Smooth muscle cell of the brain vasculature (primary cell): ENCODE data around the gene PPM1F.
"Not testable (repeated sequence)": the region's sequence is repeated elsewhere in the genome, so short reads cannot be mapped to it uniquely, and the experiment has no call there.

Source experiments
- DNase-seq: peaks from one replicate; pipeline ENCODE4 v3.0.0-alpha.2; 2012; ENCODE audit warnings: low read depth, low spot score

PPM1F gene

GRCh38 chr22:21921729-21922128, 30.9 kb downstream of the PPM1F start:
- DNase-seq, result no peak

- no peak for DNase-seq
These were observed 31.4 kb downstream of the PPM1F start for GRCh38 chr22:21921184-21921721.

DNA sequence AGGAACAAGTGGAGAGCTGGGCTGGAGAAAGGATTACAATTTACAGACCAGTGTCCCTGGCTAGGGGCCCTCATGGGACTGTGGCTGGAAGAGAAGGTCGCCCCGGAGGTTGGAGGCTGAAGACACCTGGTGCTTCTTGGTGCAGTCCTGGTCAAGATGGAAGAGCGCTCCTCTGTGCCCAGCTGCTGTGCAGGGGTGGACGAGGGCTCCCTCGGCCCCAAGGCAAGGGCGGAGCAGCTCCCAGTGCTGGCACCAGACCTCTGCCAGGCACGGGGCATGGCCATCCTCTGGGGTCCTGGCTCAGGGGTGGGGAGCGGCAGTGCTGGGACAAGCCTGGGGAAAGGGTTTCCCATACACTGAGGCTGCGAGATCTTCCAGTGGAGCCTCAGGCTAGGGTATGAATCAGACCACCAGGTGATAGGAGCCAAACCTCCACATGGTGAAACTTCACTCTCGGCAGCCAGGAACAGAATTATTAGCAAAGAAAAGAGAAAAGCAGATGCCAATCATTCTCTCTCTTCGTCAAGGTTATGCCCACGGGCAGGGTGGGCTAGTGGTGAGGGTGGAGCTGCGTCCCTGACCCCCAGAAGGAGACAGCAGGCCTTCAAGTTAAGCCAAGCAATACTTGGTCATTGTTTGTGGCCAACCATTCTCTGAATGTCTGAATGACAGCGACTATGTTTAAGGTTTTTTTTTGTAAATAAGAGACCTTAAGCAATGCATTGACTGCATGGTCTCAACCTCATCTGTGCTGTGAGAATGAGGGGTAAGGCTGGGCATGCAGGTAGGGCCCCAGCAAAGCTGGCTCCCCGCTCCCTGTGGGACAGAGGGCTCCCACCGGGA, 32.1 kb downstream of the PPM1F start:
- DNase-seq, result no peak

- no peak for DNase-seq
These were observed 32.9 kb downstream of the PPM1F start for GRCh38 chr22:21919526-21920307.

- DNase-seq, result no peak
These were observed 34.0 kb downstream of the PPM1F start for GRCh38 chr22:21918466-21919185.

GRCh38 chr22:21917959-21918261, 34.7 kb downstream of the PPM1F start:
- DNase-seq, result no peak

DNA sequence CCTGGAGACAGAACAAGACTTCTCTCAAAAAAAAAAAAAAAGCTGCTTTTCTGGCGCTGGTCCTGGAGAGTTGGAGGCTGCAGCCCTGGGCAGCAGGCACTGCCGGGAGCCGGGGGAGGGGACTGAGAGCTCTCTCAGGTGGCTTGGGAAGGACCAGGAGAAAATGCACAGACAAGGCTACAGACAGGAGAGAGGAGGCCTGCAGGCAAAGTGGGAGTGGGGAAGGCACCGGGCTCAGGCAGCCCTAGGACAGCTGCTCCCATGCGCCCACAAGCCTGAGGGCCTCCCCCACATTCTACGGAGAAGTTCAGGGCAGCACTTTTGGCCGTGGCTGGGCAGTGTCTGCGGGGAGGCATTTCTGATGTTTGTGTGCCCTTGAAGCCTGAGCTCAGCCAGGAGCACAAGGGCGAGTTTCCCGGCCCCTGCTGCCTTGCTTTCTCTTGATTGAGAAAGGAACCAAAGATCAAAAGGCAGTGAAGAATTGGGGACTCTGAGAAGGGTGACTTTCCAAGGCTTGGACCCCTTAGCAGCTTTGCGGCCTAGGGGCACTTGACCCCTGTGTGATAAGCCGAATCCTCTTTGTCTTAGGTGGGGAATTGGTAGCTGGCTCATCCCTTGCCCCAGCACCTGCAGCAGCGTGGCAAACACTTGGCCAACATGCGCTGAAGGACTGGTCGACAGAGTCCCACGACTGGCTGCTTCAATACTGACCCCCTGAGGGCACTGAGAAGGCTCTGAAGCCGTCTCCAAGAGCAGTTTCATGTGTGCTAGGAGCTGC, 35.3 kb downstream of the PPM1F start:
- DNase-seq, result no peak

GRCh38 chr22:21916309-21916918, 36.2 kb downstream of the PPM1F start:
- DNase-seq, result no peak

- no peak for DNase-seq
These were observed 36.9 kb downstream of the PPM1F start for GRCh38 chr22:21915624-21916308.

DNA sequence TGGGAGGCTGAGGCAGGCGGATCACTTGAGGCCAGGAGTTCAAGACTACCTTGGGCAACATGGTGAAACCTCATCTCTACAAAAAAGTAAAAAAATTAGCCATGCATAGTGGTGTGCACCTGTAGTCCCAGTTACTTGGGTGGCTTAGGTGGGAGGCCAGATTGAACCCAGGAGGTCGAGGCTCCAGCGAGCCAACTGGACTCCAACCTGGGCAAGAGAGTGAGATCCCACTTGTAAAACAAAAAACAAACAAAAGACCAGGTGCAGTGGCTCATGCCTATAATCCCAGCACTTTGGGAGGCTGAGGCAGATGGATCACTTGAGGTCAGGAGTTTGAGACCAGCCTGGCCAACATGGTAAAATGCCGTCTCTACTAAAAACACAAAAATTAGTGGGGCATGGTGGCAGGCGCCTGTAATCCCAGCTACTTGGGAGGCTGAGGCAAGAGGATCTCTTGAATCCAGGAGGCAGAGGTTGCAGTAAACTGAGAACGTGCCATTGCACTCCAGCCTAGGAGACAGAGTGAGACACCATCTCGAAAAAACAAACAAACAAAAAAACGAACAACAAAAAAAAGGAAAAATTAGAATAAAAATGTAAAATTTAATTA, 38.5 kb downstream of the PPM1F start:
- DNase-seq, result not testable (repeated sequence)

GRCh38 chr22:21910367-21910766, 42.3 kb downstream of the PPM1F start:
- not testable (repeated sequence) for DNase-seq

DNA sequence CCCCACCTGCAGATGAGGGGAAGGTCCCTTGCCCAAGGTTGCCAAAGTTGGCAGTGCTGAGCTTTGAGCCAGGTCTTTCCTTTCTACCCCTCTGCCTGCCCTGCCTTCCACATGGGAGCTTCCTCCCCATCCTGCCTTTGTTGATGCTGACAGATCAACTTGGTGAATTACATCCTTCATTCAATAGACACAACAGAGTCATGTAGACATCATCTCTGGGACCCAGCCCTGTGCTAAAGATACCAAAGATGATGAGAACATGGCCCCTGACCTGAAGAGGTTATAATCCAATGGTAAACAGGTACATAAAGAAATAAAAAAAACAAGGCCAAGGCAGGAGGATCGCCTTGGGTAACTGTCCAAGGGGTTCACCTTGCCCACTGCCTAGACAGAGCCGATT, 42.8 kb downstream of the PPM1F start:
- DNase-seq, result no peak

DNA sequence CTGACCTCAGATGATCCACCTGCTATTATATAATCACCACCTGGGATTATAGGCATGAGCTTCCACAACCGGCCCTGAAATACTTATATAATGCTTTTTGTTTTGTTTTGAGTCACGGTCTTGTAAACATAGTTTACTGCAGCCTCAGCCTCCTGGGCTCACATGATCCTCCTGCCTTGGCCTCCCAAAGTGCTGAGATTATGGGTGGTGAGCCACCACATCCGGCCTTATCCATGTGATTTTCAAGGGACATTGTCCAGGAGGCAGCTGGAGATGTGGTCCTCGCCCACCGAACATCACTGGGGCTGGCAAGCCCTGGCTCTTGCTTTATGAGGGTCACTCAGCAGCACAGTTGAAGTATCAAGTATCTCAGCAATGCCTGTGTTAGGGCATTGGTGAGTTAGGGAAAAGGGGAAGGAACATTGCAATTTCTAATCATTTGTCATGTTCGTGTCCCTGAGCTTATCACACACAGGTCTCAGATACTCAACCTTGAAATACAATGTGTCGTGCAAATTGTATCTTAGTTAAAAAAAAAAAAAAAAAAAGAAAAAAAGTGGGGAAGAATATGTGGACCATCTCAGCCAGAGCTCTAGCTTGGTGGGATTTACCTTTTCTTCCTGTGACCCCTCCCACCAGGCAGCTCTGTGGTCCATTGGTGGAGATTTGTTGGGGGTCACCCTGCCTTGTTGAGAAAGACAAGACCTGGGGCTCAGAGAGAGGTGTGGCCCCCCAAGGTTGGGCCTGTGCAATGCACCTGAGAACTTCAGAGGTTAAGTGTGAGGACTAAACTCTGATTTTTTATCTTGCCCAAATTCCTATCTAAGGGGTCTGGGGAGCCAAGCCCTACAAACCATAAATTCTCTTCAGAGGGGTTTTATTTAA, 44.8 kb downstream of the PPM1F start:
- no peak for DNase-seq

GRCh38 chr22:21905234-21905633, 47.4 kb downstream of the PPM1F start:
- not testable (repeated sequence) for DNase-seq

DNA sequence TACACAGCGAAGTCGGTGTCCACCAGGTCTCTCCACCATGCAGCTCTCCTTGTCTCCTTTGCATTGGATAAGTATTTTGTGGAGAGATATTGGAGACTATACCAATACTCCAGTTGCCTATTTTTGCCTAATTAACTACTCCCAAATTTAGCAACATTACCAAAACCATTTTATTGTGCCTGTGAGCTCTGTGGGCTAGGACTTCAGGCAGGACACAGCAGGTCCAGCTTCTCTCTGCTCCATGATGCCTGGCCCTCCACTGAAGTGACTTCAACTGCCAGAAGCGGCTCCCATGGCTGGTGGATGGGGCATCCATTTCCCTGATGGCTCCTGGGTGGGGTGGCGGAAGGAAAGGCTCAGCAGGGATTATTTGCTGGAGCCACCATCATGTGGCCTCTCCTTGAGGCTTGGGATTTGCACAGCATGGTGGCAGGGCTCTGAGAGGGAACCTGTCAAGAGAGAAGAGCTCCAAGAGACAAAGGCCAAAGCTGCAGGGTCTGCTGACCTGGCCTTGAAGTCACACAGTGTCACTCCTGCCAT, 48.3 kb downstream of the PPM1F start:
- DNase-seq, result no peak

DNA sequence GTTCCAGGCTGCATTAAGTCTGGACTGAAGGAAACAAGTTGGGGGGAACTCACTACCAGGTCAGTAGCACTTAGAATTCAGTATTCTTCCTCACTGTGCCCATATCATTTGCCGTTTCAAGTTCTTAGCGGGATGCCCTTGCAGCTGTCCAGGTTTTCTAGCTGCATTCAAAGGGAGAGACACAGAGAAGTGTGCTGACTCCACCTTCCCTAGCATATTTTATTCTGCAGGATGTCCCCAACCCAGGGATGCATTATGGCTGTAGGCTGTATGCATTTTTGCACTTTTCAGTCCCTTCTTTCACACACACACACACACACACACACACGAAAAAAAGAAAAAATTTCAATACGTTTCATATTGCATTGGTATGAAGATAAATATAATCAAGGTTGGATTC, 49.4 kb downstream of the PPM1F start:
- no peak for DNase-seq

GRCh38 chr22:21902296-21903087, 50.2 kb downstream of the PPM1F start:
- DNase-seq, result no peak
